ENCODE data around the gene SERINC5. TPM values are rescaled to one million over a fixed set of nuclear protein-coding genes. Genes with fewer than 3 reads are reported as not detected.

SERINC5 gene
- polyA plus RNA-seq, 3 donors, result 5.0 to 35.9 (median 7.3) TPM

- Histone ChIP-seq H3K36me3 (replicated peaks in 1 of 2; ENCODE audit: control insufficient read depth in 1 of 2, insufficient read depth in 2 of 2, low read length in 2 of 2) (peaks cover 0 to 5% of the 10 kb centered on the region in 2 donors), H3K4me3 (replicated peaks in 1 of 3; ENCODE audit: low read depth in 2 of 3, low read length in 3 of 3) (no peak overlapping the region), H3K4me2 (replicated peaks; ENCODE audit: extremely low read depth, low read length, poor library complexity, severe bottlenecking) (no peak overlapping the region), H3K27me3 (ENCODE audit: control insufficient read depth in 2 of 2, insufficient read depth in 2 of 2, low read length in 2 of 2) (no peaks in the 10 kb centered on the region), H3K4me1 (ENCODE audit: control insufficient read depth in 1 of 2, insufficient read depth in 2 of 2, low read length in 2 of 2) (peaks cover 46% of the 10 kb centered on the region in 2 donors), H4K20me1 (ENCODE audit: insufficient read depth, low read length) (no peaks in the 10 kb centered on the region), H3K9ac (ENCODE audit: insufficient read depth, low read length, poor library complexity, severe bottlenecking) (no peak overlapping the region), H3K9me3 (replicated peaks in 1 of 2; ENCODE audit: control insufficient read depth in 1 of 2, insufficient read depth in 1 of 2, low read length in 2 of 2) (no peaks in the 10 kb centered on the region), H2AFZ (ENCODE audit: insufficient read depth, low read depth, low read length, poor library complexity, severe bottlenecking) (no peak overlapping the region), H3K79me2 (ENCODE audit: insufficient read depth, low read length) (peaks cover 13% of the 10 kb centered on the region), H3K27ac (ENCODE audit: low read depth in 1 of 2, low read length in 2 of 2) (no peak overlapping the region)
- DNase-seq, result no peak
- peaks cover 27 to 36% of the 10 kb centered on the region in 2 donors for H3K36me3 Mint-ChIP-seq
- intact Hi-C loops (cut with micrococcal nuclease), result loop anchor here in 1 of 2 donors (10.0 kb wide), 1 partner anchor 87 kb away; no protein-coding TSS in a partner anchor
- peaks cover 58% of the 10 kb centered on the region for H3K4me1 Mint-ChIP-seq
- H3K27me3 Mint-ChIP-seq (ENCODE audit: low read depth in 3 of 3), result peaks cover 0 to 3% (median 0%) of the 10 kb centered on the region in 3 donors
- H3K4me3 Mint-ChIP-seq, result no peak overlapping the region
- H3K27ac Mint-ChIP-seq, result peak overlapping the region in 5 of 7 donors; percentile 4 to 64 (median 25)
- WGBS (ENCODE audit: insufficient coverage), result 94% methylated on average over 2 of the region's 2 CpGs
- H3K9me3 Mint-ChIP-seq, result no peaks in the 10 kb centered on the region
- no peak for TF ChIP-seq CTCF (IDR thresholded peaks at IDR 0.05)
Measured at GRCh38 chr5:80071510-80072021, 184.3 kb downstream of the SERINC5 start.

- H3K4me3 ChIP-seq (replicated peaks in 1 of 3; ENCODE audit: low read depth in 2 of 3, low read length in 3 of 3), result peak overlapping the region in 1 of 3 experiments; percentile 4
- peak overlapping the region; percentile 5 for H3K9ac ChIP-seq (ENCODE audit: insufficient read depth, low read length, poor library complexity, severe bottlenecking)
- intact Hi-C loops (cut with micrococcal nuclease), result loop anchor here in 1 of 2 donors (10.0 kb wide), 1 partner anchor 86 kb away; no protein-coding TSS in a partner anchor
- peak overlapping the region; percentile 55 for H2AFZ ChIP-seq (ENCODE audit: insufficient read depth, low read depth, low read length, poor library complexity, severe bottlenecking)
- no peaks in the 10 kb centered on the region for H3K27me3 ChIP-seq (ENCODE audit: control insufficient read depth in 2 of 2, insufficient read depth in 2 of 2, low read length in 2 of 2)
- 8% methylated on average over 7 of the region's 10 CpGs for WGBS (ENCODE audit: insufficient coverage)
- peak overlapping the region; percentile 60 to 75 for H3K27ac ChIP-seq (ENCODE audit: low read depth in 1 of 2, low read length in 2 of 2)
- peaks cover 0 to 4% of the 10 kb centered on the region in 2 donors for H3K36me3 ChIP-seq (replicated peaks in 1 of 2; ENCODE audit: control insufficient read depth in 1 of 2, insufficient read depth in 2 of 2, low read length in 2 of 2)
- peaks cover 63% of the 10 kb centered on the region for H3K4me1 Mint-ChIP-seq
- H3K4me1 ChIP-seq (ENCODE audit: control insufficient read depth in 1 of 2, insufficient read depth in 2 of 2, low read length in 2 of 2), result peaks cover 49 to 50% of the 10 kb centered on the region in 2 donors
- H3K27ac Mint-ChIP-seq, result peak overlapping the region; percentile 72 to 95 (median 93)
- H4K20me1 ChIP-seq (ENCODE audit: insufficient read depth, low read length), result no peaks in the 10 kb centered on the region
- no peaks in the 10 kb centered on the region for H3K9me3 Mint-ChIP-seq
- peaks cover 0 to 3% (median 0%) of the 10 kb centered on the region in 3 donors for H3K27me3 Mint-ChIP-seq (ENCODE audit: low read depth in 3 of 3)
- H3K9me3 ChIP-seq (replicated peaks in 1 of 2; ENCODE audit: control insufficient read depth in 1 of 2, insufficient read depth in 1 of 2, low read length in 2 of 2), result no peaks in the 10 kb centered on the region
- H3K79me2 ChIP-seq (ENCODE audit: insufficient read depth, low read length), result peaks cover 13% of the 10 kb centered on the region
- H3K36me3 Mint-ChIP-seq, result peaks cover 27 to 31% of the 10 kb centered on the region in 2 donors
- peak overlapping the region; percentile 32 to 63 for H3K4me3 Mint-ChIP-seq
- H3K4me2 ChIP-seq (replicated peaks; ENCODE audit: extremely low read depth, low read length, poor library complexity, severe bottlenecking), result peak overlapping the region; percentile 35
- DNase-seq, result peak in 2 of 3 donors; percentile 5 to 34
- TF ChIP-seq CTCF (IDR thresholded peaks at IDR 0.05), result no peak
Measured at GRCh38 chr5:80070338-80071056, 185.4 kb downstream of the SERINC5 start.
